K562 (cell line): Measurements from ENCODE around the gene SOX11. TPM values are rescaled to one million over a fixed set of nuclear protein-coding genes. Genes with fewer than 3 reads are reported as not detected.

Experiments
- HMGN3 ChIP-seq: IDR thresholded peaks from 2 replicates; pipeline ENCODE4 v1.6.1; 2011; ENCODE audit warnings: borderline replicate concordance, low read depth, mild to moderate bottlenecking, mixed read lengths, low read length; ENCODE audit not compliant: insufficient read length; ENCODE audit errors: extremely low read depth
- SNAPC5 ChIP-seq: fragments of 250-450 bp; sonication (Bioruptor Pico); IDR thresholded peaks from 2 replicates; pipeline ENCODE4 v1.8.0; 2021; ENCODE audit warnings: moderate library complexity, mild to moderate bottlenecking, inconsistent platforms
- TFAP4 ChIP-seq: sonication (generic); formaldehyde crosslinking; IDR thresholded peaks from 2 replicates; pipeline ENCODE4 v1.8.0; 2022; ENCODE audit warnings: missing genetic modification reagents, mild to moderate bottlenecking, moderate library complexity, borderline replicate concordance
- ZBTB40 ChIP-seq, 2 experiments: fragments of 450-650 bp in 1 of 2; sonication (generic) in 1 of 2; formaldehyde crosslinking in 1 of 2; IDR thresholded peaks; 2 replicates each; pipeline versions ENCODE4 v1.7.1 to v1.9.0; 2016 to 2022; ENCODE audit warnings: inconsistent platforms in 1 of 2, mild to moderate bottlenecking in 1 of 2, missing genetic modification reagents in 1 of 2
- polyA plus RNA-seq, 8 experiments: library from polyadenylated mRNA; depleted of rRNA in 4 of 8; stranded (reverse) in 5 of 8; unstranded in 3 of 8; fragments of >200 nt; fragmentation: Nextera tagmentation in 2 of 8; fragmentation: Illumina TruSeq in 1 of 8; extraction: Ambion mirVana in 2 of 8; extraction: Trizol in 1 of 8; gene quantifications; 2 replicates each; pipeline versions ENCODE4 v1.2.1 to v1.2.3, GENCODE V29; 2011 to 2014; ENCODE audit warnings: inconsistent platforms in 1 of 8, missing spikeins in 1 of 8
- total RNA-seq, 7 experiments: library from RNA; depleted of rRNA in 6 of 7; stranded (reverse); fragments of >200 nt in 6 of 7; fragmentation: Illumina TruSeq in 2 of 7; extraction: Trizol in 2 of 7; gene quantifications; 2 replicates each; pipeline versions ENCODE4 v1.2.1 to v1.2.3, GENCODE V29; 2011 to 2021; ENCODE audit warnings: low replicate concordance in 1 of 7

Gene SOX11
- total and polyA plus RNA-seq, 9 of the 15 experiments (the other 6 are each of a cell fraction or from before 2014, with no cell fraction given): 0.02 TPM; not detected in 8

DNA sequence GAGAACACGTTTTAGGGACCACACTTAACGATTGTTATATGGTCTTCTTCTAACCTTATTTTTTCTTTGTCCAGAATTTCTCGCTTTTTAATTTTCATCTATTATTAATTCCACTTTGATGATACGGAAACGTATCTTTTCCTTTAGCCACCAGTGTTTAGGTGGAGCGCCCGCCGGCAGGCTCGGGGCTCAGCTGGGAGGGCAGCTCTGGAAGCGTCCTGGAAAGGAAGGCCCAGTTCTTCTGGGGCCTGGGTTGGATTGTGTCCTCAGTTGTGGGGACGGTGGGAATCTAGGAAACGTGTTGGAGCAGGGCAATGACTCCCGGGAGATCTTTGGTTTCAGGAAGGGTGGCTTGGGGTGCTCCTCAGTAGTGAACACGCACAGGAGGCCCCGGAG lies 19.4 kb upstream of the SOX11 start (continued):
- TF ChIP-seq ZBTB40 (IDR thresholded peaks at IDR 0.05) (no peak), ZBTB40 (CRISPR knock-in tag; IDR thresholded peaks at IDR 0.05) (no peak), TFAP4 (CRISPR knock-in tag) (no peak), HMGN3 (no peak), SNAPC5 (CRISPR knock-in tag) (no peak)
